AG04449 (cell line): ENCODE measurements around the gene BCAT1.

Experiments used
- CTCF ChIA-PET: fragments of 350-600 bp; formaldehyde crosslinking; extraction: SDS; loops from one replicate; lab custom pipeline; 2021; ENCODE audit warnings: antibody characterized with exemption; lab: Yijun Ruan, JAX
- POLR2A ChIA-PET: fragments of 400-600, 350-600 bp; formaldehyde crosslinking; extraction: SDS; loops from one replicate; lab custom pipeline; 2020; ENCODE audit warnings: antibody characterized with exemption, inconsistent platforms; lab: Yijun Ruan, JAX
- DNase-seq: peaks from one replicate; pipeline ENCODE4 v3.0.0-alpha.2; 2010; ENCODE audit warnings: low read depth, low spot score
- H3K4me3 ChIP-seq: 2 replicates; pipeline ENCODE4 v1.5.1; 2011; ENCODE audit warnings: low read depth, mild to moderate bottlenecking, control low read depth, low read length
- TF ChIP-seq, protein P1 (sequence below): IDR thresholded peaks from one replicate; pipeline ENCODE4 v1.5.1; 2011; ENCODE audit warnings: mild to moderate bottlenecking, moderate library complexity, low read length, control low read depth, inconsistent platforms; ENCODE audit not compliant: insufficient read depth; ENCODE audit errors: missing control alignments

Gene BCAT1

DNA sequence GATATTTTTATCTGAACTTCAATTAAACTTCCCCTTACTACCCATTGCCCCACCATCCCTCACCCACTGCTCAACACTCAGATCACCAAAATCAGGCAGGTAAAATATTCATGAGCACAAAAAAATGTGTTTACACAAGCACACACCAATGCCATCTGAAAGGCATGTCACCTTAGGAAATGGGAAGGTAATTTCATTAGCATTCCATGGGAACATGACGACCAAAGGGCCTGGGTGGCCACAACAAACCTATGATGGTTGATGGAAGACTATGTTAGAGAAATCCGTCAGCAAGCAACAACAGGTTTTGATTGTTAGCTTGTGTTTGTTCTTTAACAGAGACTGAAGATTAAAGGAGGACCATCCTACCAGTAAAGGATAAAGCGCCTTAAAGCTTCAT, 97.6 kb downstream of the BCAT1 start:
- no peak for DNase-seq
- H3K4me3 ChIP-seq, result no peak overlapping the region
- ChIA-PET POLR2A (no interaction called here), CTCF (interaction anchor here (2.6 to 5.6 kb wide), 3 partner anchors 10 to 95 kb away, joined by 9 to 25 read pairs (median 15); no protein-coding TSS in a partner anchor)
- TF ChIP-seq, protein P1, sequence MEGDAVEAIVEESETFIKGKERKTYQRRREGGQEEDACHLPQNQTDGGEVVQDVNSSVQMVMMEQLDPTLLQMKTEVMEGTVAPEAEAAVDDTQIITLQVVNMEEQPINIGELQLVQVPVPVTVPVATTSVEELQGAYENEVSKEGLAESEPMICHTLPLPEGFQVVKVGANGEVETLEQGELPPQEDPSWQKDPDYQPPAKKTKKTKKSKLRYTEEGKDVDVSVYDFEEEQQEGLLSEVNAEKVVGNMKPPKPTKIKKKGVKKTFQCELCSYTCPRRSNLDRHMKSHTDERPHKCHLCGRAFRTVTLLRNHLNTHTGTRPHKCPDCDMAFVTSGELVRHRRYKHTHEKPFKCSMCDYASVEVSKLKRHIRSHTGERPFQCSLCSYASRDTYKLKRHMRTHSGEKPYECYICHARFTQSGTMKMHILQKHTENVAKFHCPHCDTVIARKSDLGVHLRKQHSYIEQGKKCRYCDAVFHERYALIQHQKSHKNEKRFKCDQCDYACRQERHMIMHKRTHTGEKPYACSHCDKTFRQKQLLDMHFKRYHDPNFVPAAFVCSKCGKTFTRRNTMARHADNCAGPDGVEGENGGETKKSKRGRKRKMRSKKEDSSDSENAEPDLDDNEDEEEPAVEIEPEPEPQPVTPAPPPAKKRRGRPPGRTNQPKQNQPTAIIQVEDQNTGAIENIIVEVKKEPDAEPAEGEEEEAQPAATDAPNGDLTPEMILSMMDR, result no peak

DNA sequence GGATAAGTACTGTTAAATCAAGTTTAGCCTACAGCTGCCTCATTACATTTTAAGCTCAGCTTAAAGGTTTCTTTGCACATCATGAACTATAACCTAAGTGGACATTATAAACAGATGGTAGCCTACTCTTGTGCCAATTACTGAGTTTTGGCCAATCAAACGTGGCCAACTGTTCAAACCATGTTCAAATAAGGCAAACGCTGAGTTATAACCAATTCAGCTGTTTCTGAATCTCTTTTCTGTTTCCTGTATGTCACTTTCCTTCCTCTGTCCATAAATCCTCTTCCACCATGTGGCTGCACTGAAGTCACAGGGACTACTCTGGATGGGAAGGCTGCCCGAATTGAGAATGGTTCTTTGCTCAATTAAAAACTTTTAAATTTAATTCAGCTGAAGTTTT, 98.4 kb downstream of the BCAT1 start:
- CTCF ChIA-PET, result interaction anchor here (3.8 to 5.6 kb wide), 2 partner anchors 11 kb away, joined by 15 to 25 read pairs; no protein-coding TSS in a partner anchor
- H3K4me3 ChIP-seq, result no peak overlapping the region
- DNase-seq, result no peak
- TF ChIP-seq, protein P1, result no peak
- POLR2A ChIA-PET, result no interaction called here

DNA sequence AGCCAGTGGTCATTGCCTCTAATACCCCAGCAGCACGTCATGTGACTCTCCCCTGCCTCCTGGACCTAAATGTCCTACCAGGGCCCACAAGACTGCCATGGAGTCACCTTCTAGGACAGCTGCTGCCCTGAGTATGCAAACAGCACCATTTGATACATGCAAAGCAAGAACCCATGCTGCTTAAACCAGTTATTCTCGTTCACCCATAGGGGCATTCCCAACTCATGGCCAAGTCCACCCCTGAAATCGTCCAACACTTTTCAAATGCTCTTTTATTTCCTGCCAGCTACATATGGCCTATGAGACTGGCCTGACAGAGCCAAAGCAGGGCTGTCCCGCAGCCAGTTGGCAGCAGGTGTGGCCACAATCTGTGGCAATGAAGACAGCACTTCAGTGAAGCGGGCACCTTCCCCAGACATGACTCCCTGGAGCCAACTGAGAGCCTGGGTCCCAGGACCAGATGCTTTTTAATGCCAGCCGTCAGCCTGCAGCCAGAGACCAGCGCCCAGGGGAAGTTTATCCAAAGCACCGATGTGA, 99.9 kb downstream of the BCAT1 start:
- no peak for DNase-seq
- H3K4me3 ChIP-seq, result no peak overlapping the region
- POLR2A ChIA-PET, result no interaction called here
- TF ChIP-seq, protein P1, result no peak
- CTCF ChIA-PET, result no interaction called here

DNA sequence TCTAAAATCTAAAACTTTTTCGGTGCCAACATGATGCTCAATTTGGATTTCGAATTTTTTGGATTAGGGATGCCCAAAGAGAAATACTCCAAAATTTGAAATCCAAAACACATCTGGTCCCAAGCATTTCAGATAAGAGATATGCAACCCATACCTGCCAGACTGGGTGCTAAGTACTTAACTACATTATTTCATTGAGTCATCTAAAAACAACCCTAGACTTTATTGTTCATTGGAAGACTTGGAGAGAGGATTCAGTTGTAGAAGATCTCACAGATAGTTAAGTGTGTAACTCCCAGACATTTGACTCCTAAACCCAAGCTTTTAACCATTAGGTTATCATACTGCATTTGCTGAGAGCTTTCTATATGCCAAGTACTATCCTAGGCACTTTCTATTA, 102.2 kb downstream of the BCAT1 start:
- TF ChIP-seq, protein P1, result no peak
- CTCF ChIA-PET, result interaction anchor here (1.3 kb wide), 1 partner anchor 12 kb away, joined by 3 read pairs; no protein-coding TSS in a partner anchor
- no peak overlapping the region for H3K4me3 ChIP-seq
- POLR2A ChIA-PET, result interaction anchor here (0.7 kb wide), 1 partner anchor 101 kb away, joined by 3 read pairs; no protein-coding TSS in a partner anchor
- no peak for DNase-seq

DNA sequence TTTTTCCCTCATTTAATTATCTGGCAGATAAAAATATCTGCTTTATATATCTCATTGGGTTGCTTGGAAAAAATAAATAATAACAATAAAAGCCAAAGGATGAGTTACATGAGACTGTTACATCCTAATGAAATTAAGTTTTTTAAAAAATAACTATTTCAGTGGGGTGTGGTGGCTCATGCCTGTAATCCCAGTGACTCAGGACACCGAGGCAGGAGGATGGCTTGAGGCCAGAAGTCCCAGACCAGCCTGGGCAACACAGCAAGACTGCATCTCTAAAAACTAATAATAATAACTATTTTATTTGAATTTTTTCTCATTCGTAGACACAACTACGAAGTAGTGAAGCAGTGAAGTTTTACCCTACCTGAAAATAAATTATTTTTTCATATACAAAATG, 103.3 kb downstream of the BCAT1 start:
- CTCF ChIA-PET, result interaction anchor here (1.2 to 1.3 kb wide), 2 partner anchors 11 to 15 kb away, joined by 3 to 4 read pairs; no protein-coding TSS in a partner anchor
- DNase-seq, result no peak
- TF ChIP-seq, protein P1, result no peak
- no peak overlapping the region for H3K4me3 ChIP-seq
- POLR2A ChIA-PET, result no interaction called here

DNA sequence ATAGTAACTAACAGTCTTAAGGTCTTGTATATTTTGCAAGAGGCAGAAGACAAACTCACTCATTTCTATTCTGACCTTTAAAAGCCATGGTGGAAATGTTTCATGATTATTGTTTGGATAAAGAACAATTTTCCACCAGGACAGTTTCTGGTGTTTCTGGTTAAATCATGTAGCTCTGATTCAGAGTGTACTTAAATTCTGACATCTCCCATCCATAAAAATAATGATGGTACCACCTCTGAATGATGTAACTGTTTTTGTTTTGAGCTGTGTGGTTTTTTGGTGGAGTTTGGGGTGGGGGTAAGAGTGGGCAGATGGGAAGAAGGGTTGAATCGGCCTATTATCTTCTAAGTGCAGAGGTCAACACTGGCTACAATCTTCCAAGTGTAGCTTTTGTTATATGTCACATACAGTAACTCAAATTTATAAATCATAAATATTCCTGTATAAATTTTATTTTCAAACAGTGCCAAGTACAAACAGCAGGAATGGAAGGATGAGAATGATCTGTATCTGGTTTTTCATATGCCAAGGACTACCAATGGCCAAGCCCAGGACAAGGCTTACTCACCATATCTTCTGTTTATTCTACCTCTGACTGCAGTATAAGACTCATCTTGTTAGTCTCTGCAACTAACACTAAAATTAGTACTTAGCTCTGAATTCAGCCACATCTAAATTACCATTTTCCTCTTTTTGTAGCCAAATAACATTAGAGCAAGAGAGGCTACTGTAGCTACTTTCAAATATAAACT, 108.7 kb downstream of the BCAT1 start:
- POLR2A ChIA-PET, result no interaction called here
- no peak overlapping the region for H3K4me3 ChIP-seq
- TF ChIP-seq, protein P1, result no peak
- no peak for DNase-seq
- CTCF ChIA-PET, result interaction anchor here (2.9 kb wide), 1 partner anchor 12 kb away, joined by 25 read pairs; no protein-coding TSS in a partner anchor
